ENCODE results near the gene SERPINB6.

SERPINB6 gene

GRCh38 chr6:2984738-2985406 is 13.5 kb upstream of the SERPINB6 start:
- no peak for TF ChIP-seq POLR2AphosphoS5 (IDR thresholded peaks at IDR 0.05; ENCODE audit: low read depth, low read length)
- no peak for TF ChIP-seq TAF1 (IDR thresholded peaks at IDR 0.05; ENCODE audit: borderline replicate concordance, insufficient read depth, low read length)
- TF ChIP-seq REST (IDR thresholded peaks at IDR 0.05; ENCODE audit: insufficient read depth in 1 of 2, low read depth in 2 of 2, low read length in 2 of 2), result no peak
- TF ChIP-seq SIN3A (IDR thresholded peaks at IDR 0.05; ENCODE audit: borderline replicate concordance, insufficient read depth, low read length), result no peak
- TF ChIP-seq FOXP2 (optimal IDR thresholded peaks at IDR 0.05; ENCODE audit: borderline replicate concordance, extremely low read depth, extremely low read length, insufficient read depth), result no peak

GRCh38 chr6:2982426-2983117 is 11.2 kb upstream of the SERPINB6 start:
- TF ChIP-seq FOXP2 (optimal IDR thresholded peaks at IDR 0.05; ENCODE audit: borderline replicate concordance, extremely low read depth, extremely low read length, insufficient read depth), result no peak
- TF ChIP-seq REST (IDR thresholded peaks at IDR 0.05; ENCODE audit: insufficient read depth in 1 of 2, low read depth in 2 of 2, low read length in 2 of 2), result no peak
- TF ChIP-seq POLR2AphosphoS5 (IDR thresholded peaks at IDR 0.05; ENCODE audit: low read depth, low read length), result no peak
- TF ChIP-seq SIN3A (IDR thresholded peaks at IDR 0.05; ENCODE audit: borderline replicate concordance, insufficient read depth, low read length), result no peak
- no peak for TF ChIP-seq TAF1 (IDR thresholded peaks at IDR 0.05; ENCODE audit: borderline replicate concordance, insufficient read depth, low read length)

GRCh38 chr6:2980465-2980855 is 9.1 kb upstream of the SERPINB6 start:
- no peak for TF ChIP-seq REST (IDR thresholded peaks at IDR 0.05; ENCODE audit: insufficient read depth in 1 of 2, low read depth in 2 of 2, low read length in 2 of 2)
- no peak for TF ChIP-seq FOXP2 (optimal IDR thresholded peaks at IDR 0.05; ENCODE audit: borderline replicate concordance, extremely low read depth, extremely low read length, insufficient read depth)
- TF ChIP-seq POLR2AphosphoS5 (IDR thresholded peaks at IDR 0.05; ENCODE audit: low read depth, low read length), result no peak
- TF ChIP-seq TAF1 (IDR thresholded peaks at IDR 0.05; ENCODE audit: borderline replicate concordance, insufficient read depth, low read length), result no peak
- no peak for TF ChIP-seq SIN3A (IDR thresholded peaks at IDR 0.05; ENCODE audit: borderline replicate concordance, insufficient read depth, low read length)

GRCh38 chr6:2979819-2980464 is 8.6 kb upstream of the SERPINB6 start:
- TF ChIP-seq SIN3A (IDR thresholded peaks at IDR 0.05; ENCODE audit: borderline replicate concordance, insufficient read depth, low read length) (no peak), TAF1 (IDR thresholded peaks at IDR 0.05; ENCODE audit: borderline replicate concordance, insufficient read depth, low read length) (no peak), POLR2AphosphoS5 (IDR thresholded peaks at IDR 0.05; ENCODE audit: low read depth, low read length) (no peak), FOXP2 (optimal IDR thresholded peaks at IDR 0.05; ENCODE audit: borderline replicate concordance, extremely low read depth, extremely low read length, insufficient read depth) (no peak), REST (IDR thresholded peaks at IDR 0.05; ENCODE audit: insufficient read depth in 1 of 2, low read depth in 2 of 2, low read length in 2 of 2) (no peak)
